ENCODE data around the gene GSTA2. TPM values are rescaled to one million over a fixed set of nuclear protein-coding genes. Genes with fewer than 3 reads are reported as not detected.
"Not testable (repeated sequence)": the region's sequence is repeated elsewhere in the genome, so short reads cannot be mapped to it uniquely, and the experiment has no call there.

GSTA2 gene
- total RNA-seq, 1 experiment from 2014 or later, result not detected

DNA sequence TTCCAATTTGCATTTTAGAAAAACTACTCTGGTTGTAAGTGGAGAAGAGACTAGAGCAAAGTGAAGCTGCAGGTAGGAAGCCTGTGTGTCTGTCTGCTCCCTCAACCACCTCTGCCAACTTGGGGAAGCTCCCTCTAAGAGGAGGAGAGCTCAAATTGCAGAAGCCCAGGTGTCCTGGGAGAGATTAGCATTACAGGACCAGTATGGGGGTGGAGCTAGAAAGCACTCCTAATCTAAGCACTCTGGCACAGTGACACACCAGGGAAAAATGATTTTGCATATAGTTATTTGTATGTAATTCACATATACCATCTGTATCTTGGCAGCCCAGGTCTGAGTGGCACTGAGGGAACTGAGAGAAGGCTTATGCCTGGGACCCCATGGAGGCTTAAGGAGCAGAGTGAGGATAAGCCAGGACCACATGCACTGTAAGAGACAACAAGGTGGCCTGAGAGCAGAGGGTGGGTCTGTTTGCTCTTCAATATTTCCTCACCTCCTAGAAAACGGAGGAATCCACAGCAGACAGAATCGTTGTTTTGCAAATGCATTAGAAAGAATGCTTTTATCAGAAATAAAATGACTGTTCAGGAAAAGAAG lies 13.6 kb downstream of the GSTA2 start (continued):
- TF ChIP-seq, protein P1, sequence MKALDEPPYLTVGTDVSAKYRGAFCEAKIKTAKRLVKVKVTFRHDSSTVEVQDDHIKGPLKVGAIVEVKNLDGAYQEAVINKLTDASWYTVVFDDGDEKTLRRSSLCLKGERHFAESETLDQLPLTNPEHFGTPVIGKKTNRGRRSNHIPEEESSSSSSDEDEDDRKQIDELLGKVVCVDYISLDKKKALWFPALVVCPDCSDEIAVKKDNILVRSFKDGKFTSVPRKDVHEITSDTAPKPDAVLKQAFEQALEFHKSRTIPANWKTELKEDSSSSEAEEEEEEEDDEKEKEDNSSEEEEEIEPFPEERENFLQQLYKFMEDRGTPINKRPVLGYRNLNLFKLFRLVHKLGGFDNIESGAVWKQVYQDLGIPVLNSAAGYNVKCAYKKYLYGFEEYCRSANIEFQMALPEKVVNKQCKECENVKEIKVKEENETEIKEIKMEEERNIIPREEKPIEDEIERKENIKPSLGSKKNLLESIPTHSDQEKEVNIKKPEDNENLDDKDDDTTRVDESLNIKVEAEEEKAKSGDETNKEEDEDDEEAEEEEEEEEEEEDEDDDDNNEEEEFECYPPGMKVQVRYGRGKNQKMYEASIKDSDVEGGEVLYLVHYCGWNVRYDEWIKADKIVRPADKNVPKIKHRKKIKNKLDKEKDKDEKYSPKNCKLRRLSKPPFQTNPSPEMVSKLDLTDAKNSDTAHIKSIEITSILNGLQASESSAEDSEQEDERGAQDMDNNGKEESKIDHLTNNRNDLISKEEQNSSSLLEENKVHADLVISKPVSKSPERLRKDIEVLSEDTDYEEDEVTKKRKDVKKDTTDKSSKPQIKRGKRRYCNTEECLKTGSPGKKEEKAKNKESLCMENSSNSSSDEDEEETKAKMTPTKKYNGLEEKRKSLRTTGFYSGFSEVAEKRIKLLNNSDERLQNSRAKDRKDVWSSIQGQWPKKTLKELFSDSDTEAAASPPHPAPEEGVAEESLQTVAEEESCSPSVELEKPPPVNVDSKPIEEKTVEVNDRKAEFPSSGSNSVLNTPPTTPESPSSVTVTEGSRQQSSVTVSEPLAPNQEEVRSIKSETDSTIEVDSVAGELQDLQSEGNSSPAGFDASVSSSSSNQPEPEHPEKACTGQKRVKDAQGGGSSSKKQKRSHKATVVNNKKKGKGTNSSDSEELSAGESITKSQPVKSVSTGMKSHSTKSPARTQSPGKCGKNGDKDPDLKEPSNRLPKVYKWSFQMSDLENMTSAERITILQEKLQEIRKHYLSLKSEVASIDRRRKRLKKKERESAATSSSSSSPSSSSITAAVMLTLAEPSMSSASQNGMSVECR (CRISPR knock-in tag; IDR thresholded peaks at IDR 0.05; ENCODE audit: borderline replicate concordance), result no peak
- TF ChIP-seq, protein P2, sequence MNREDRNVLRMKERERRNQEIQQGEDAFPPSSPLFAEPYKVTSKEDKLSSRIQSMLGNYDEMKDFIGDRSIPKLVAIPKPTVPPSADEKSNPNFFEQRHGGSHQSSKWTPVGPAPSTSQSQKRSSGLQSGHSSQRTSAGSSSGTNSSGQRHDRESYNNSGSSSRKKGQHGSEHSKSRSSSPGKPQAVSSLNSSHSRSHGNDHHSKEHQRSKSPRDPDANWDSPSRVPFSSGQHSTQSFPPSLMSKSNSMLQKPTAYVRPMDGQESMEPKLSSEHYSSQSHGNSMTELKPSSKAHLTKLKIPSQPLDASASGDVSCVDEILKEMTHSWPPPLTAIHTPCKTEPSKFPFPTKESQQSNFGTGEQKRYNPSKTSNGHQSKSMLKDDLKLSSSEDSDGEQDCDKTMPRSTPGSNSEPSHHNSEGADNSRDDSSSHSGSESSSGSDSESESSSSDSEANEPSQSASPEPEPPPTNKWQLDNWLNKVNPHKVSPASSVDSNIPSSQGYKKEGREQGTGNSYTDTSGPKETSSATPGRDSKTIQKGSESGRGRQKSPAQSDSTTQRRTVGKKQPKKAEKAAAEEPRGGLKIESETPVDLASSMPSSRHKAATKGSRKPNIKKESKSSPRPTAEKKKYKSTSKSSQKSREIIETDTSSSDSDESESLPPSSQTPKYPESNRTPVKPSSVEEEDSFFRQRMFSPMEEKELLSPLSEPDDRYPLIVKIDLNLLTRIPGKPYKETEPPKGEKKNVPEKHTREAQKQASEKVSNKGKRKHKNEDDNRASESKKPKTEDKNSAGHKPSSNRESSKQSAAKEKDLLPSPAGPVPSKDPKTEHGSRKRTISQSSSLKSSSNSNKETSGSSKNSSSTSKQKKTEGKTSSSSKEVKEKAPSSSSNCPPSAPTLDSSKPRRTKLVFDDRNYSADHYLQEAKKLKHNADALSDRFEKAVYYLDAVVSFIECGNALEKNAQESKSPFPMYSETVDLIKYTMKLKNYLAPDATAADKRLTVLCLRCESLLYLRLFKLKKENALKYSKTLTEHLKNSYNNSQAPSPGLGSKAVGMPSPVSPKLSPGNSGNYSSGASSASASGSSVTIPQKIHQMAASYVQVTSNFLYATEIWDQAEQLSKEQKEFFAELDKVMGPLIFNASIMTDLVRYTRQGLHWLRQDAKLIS (CRISPR knock-in tag; IDR thresholded peaks at IDR 0.05; ENCODE audit: borderline replicate concordance), result no peak
- TF ChIP-seq, protein P3, sequence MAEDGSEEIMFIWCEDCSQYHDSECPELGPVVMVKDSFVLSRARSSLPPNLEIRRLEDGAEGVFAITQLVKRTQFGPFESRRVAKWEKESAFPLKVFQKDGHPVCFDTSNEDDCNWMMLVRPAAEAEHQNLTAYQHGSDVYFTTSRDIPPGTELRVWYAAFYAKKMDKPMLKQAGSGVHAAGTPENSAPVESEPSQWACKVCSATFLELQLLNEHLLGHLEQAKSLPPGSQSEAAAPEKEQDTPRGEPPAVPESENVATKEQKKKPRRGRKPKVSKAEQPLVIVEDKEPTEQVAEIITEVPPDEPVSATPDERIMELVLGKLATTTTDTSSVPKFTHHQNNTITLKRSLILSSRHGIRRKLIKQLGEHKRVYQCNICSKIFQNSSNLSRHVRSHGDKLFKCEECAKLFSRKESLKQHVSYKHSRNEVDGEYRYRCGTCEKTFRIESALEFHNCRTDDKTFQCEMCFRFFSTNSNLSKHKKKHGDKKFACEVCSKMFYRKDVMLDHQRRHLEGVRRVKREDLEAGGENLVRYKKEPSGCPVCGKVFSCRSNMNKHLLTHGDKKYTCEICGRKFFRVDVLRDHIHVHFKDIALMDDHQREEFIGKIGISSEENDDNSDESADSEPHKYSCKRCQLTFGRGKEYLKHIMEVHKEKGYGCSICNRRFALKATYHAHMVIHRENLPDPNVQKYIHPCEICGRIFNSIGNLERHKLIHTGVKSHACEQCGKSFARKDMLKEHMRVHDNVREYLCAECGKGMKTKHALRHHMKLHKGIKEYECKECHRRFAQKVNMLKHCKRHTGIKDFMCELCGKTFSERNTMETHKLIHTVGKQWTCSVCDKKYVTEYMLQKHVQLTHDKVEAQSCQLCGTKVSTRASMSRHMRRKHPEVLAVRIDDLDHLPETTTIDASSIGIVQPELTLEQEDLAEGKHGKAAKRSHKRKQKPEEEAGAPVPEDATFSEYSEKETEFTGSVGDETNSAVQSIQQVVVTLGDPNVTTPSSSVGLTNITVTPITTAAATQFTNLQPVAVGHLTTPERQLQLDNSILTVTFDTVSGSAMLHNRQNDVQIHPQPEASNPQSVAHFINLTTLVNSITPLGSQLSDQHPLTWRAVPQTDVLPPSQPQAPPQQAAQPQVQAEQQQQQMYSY (CRISPR knock-in tag; IDR thresholded peaks at IDR 0.05), result no peak

DNA sequence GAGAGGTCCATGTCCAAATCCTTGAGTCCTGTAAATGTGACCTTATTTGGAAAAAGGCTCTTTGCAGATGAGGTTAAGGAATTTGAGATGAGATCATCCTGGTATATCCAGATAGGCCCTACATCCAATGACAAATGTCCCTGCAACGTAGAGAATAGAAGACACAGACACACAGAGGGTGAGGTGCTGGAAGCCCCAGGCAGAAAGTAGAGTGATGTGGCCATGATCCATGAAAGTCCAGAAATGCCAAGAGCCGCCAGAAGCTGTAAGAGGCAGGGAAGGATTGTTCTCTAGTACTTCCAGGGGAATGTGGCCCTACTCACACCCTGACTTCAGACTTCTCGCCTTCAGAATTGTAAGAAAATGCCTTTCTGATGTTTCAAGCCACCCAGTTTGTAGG lies 16.0 kb downstream of the GSTA2 start:
- Mint-ChIP-seq H3K36me3 (peaks cover 20% of the 10 kb centered on the region), H3K9me3 (peaks cover 28% of the 10 kb centered on the region), H3K4me1 (peaks cover 17% of the 10 kb centered on the region)
- DNase-seq (ENCODE audit: low spot score); H3K4me3 Mint-ChIP-seq; ATAC-seq; H3K27me3 Mint-ChIP-seq (ENCODE audit: low read depth); H3K27ac Mint-ChIP-seq; CTCF ChIA-PET; POLR2A ChIA-PET: not testable (repeated sequence)

DNA sequence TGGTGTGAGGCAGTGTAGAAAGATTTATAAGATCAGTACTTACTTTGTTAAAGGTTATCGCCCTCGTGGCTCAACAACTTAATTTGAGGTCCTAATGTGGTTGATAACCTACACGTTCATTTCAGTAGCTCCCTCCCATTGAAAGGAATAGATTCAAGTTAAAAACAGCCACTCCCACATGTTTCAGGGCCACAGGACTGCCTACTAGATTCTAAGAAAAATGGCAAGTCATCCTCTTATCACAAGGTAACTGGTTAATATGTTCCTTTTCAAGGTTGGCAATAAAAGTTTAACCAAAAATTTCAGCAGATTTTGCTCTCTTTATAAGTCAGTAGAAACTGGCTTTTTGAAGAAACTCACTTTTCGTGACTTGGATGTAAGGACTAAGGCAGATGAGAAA lies 17.1 kb downstream of the GSTA2 start:
- H3K9me3 Mint-ChIP-seq, result peaks cover 26% of the 10 kb centered on the region
- peaks cover 3% of the 10 kb centered on the region; the same call in 1 of the 2 replicates for H3K27me3 Mint-ChIP-seq (ENCODE audit: low read depth)
- H3K4me1 Mint-ChIP-seq, result peaks cover 17% of the 10 kb centered on the region
- ChIA-PET POLR2A (no interaction called here), CTCF (no interaction called here)
- DNase-seq (ENCODE audit: low spot score), result no peak
- H3K36me3 Mint-ChIP-seq, result peaks cover 11% of the 10 kb centered on the region
- H3K27ac Mint-ChIP-seq, result no peak overlapping the region
- no peak for ATAC-seq
- H3K4me3 Mint-ChIP-seq, result no peak overlapping the region
- TF ChIP-seq, protein P4, sequence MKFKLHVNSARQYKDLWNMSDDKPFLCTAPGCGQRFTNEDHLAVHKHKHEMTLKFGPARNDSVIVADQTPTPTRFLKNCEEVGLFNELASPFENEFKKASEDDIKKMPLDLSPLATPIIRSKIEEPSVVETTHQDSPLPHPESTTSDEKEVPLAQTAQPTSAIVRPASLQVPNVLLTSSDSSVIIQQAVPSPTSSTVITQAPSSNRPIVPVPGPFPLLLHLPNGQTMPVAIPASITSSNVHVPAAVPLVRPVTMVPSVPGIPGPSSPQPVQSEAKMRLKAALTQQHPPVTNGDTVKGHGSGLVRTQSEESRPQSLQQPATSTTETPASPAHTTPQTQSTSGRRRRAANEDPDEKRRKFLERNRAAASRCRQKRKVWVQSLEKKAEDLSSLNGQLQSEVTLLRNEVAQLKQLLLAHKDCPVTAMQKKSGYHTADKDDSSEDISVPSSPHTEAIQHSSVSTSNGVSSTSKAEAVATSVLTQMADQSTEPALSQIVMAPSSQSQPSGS (CRISPR knock-in tag; IDR thresholded peaks at IDR 0.05; ENCODE audit: borderline replicate concordance, low read depth), result no peak
- TF ChIP-seq ZNF138 (CRISPR knock-in tag; conservative IDR thresholded peaks at IDR 0.05) (no peak), TEAD1 (CRISPR knock-in tag; IDR thresholded peaks at IDR 0.05) (no peak), GABPB1 (CRISPR knock-in tag; IDR thresholded peaks at IDR 0.05) (no peak), SOX15 (CRISPR knock-in tag; IDR thresholded peaks at IDR 0.05) (no peak), ZNF416 (CRISPR knock-in tag; IDR thresholded peaks at IDR 0.05) (no peak), CREB1 (CRISPR knock-in tag; IDR thresholded peaks at IDR 0.05) (no peak), NR1H2 (CRISPR knock-in tag; IDR thresholded peaks at IDR 0.05) (no peak)
- TF ChIP-seq, protein P5, sequence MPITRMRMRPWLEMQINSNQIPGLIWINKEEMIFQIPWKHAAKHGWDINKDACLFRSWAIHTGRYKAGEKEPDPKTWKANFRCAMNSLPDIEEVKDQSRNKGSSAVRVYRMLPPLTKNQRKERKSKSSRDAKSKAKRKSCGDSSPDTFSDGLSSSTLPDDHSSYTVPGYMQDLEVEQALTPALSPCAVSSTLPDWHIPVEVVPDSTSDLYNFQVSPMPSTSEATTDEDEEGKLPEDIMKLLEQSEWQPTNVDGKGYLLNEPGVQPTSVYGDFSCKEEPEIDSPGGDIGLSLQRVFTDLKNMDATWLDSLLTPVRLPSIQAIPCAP (CRISPR knock-in tag; IDR thresholded peaks at IDR 0.05), result no peak
- TF ChIP-seq, protein P6, sequence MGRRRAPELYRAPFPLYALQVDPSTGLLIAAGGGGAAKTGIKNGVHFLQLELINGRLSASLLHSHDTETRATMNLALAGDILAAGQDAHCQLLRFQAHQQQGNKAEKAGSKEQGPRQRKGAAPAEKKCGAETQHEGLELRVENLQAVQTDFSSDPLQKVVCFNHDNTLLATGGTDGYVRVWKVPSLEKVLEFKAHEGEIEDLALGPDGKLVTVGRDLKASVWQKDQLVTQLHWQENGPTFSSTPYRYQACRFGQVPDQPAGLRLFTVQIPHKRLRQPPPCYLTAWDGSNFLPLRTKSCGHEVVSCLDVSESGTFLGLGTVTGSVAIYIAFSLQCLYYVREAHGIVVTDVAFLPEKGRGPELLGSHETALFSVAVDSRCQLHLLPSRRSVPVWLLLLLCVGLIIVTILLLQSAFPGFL (CRISPR knock-in tag; IDR thresholded peaks at IDR 0.05; ENCODE audit: borderline replicate concordance), result no peak
- TF ChIP-seq, protein P7, sequence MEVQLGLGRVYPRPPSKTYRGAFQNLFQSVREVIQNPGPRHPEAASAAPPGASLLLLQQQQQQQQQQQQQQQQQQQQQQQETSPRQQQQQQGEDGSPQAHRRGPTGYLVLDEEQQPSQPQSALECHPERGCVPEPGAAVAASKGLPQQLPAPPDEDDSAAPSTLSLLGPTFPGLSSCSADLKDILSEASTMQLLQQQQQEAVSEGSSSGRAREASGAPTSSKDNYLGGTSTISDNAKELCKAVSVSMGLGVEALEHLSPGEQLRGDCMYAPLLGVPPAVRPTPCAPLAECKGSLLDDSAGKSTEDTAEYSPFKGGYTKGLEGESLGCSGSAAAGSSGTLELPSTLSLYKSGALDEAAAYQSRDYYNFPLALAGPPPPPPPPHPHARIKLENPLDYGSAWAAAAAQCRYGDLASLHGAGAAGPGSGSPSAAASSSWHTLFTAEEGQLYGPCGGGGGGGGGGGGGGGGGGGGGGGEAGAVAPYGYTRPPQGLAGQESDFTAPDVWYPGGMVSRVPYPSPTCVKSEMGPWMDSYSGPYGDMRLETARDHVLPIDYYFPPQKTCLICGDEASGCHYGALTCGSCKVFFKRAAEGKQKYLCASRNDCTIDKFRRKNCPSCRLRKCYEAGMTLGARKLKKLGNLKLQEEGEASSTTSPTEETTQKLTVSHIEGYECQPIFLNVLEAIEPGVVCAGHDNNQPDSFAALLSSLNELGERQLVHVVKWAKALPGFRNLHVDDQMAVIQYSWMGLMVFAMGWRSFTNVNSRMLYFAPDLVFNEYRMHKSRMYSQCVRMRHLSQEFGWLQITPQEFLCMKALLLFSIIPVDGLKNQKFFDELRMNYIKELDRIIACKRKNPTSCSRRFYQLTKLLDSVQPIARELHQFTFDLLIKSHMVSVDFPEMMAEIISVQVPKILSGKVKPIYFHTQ (CRISPR knock-in tag; IDR thresholded peaks at IDR 0.05), result no peak
